GM18868 (cell line): ENCODE results near the gene ANKS1A.

Experiments used
- ATAC-seq: cut with Tn5 transposase; IDR thresholded peaks from one replicate; pipeline ENCODE4 v1.9.1; 2021; ENCODE audit warnings: mild to moderate bottlenecking, moderate library complexity; ENCODE audit not compliant: unreplicated experiment

Gene ANKS1A

DNA sequence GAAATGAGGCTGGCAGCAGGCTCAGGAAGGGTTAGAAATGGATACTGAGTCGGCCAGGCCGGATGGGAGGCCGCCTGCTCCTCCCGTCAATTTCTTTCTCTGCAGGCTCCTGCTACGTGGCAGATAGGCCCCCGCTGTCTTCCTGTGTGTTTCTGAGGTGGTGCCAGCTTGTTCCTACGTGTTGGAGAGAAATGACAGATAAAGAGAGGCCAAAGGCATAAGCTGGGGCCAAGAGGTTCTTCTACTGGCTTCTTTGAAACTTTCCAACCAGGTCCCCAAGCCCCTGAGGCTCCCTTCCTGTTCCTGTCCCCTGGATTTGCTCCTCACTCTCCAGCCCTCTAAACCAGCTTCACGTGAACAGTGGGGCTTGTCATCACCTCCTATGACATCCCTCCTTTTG, 175.2 kb downstream of the ANKS1A start:
- ATAC-seq: no peak

DNA sequence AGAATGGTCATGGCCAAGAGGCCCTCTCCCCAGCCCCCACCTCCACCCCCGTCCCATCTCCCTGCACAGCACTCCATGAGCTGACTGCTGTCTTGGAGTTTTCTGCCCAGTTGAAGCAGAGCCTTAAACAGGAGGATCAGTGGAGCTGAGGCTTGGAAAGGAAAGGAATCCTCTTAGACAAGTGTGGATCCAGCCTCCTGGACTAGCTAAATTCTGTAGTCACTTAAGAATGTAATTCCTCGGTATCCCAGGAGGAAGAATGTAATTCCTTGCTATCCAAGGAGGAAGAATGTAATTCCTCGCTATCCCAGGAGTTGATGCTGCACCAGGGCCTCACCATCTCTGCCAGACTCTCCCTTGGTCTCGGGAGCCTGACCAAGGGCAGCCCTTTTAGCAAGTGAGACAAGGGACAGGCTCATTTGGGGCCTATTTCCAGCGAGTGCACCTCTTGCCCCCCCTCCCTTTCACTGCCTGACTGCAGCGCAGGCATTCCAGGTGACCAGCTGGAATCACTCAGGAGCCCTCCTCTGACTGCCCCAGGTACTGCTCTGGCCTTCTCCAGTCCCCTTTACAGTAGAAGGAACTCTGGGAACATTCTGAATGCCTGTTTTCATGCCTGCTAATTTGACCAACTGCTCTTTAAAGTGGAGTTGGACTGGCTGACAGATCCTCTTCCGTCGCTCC, 175.8 kb downstream of the ANKS1A start:
- ATAC-seq: no peak

DNA sequence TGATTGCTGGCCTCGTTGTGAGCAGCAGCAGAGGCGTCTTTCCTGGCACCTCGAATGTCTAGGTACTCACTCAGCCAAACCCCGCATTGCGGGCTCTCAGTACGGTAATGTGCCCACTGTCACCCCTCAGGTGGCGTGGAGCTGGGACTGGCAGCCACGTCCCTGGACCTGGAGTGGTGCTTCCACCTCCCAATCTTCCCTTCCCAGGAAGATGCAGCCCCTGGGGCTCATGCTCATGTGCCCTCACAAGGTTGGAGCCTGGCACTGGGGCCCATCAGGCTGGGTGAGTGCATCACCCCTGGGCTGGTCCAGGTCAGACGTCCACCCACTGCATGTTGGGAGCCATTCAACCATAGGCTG, 176.4 kb downstream of the ANKS1A start:
- no peak for ATAC-seq

DNA sequence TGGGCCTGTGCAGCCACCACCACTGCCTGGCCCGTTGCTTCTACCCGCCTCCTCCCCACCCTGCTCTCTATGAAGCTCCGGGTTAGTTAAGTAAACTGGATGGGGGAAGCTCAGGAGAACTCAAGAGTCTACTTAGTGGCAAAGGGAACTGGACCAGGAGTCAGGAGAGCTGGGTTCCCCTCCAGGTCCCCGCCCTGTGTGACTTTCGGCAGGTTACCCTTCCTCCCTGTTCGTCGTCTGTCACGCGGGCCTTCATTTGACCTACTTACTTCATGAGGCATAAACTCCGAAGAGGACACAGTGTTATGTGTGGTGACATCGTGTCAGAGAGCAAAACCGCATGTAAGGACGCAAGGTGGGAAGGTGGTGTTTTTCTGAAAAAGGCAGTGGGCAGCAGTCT, 176.8 kb downstream of the ANKS1A start:
- no peak for ATAC-seq

DNA sequence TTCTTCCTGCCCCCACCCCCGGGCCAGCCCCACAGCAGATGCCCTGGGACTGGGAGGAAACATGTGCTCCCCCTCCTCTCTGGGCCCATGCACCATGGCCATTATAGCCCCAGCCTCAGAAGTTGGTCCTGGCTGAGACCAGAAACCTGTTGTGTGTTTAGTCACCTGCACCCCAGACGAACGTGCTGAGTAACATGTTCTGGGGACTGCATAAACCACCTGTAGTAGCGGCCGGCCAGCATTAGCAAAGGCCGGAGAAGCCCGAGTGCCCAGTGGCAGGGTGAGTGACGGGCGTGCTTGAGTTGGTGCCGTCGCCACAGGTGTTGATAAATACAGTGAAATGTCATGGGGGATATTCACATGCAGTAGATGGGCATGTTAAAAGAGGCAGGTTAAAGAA, 178.2 kb downstream of the ANKS1A start:
- ATAC-seq: no peak

DNA sequence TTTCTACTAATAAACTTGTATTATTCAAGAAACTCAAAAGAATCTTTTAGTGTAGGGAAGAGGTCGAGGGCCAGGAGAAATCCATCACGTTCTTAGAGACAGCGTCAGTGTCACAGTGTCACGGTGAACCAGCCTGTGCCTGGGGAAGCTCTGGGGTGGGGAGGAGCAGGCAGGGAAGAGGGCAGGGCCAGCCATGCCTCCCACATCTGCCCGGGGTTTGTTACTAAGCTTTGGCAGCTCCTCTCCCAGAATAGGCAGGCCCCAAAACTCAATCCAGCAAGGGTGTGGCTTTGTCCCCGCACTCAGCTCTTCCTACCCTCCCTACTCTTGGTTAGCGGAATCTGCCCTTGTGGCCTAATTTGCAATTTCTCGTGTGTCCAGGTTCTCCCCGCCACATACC, 179.2 kb downstream of the ANKS1A start:
- no peak for ATAC-seq

DNA sequence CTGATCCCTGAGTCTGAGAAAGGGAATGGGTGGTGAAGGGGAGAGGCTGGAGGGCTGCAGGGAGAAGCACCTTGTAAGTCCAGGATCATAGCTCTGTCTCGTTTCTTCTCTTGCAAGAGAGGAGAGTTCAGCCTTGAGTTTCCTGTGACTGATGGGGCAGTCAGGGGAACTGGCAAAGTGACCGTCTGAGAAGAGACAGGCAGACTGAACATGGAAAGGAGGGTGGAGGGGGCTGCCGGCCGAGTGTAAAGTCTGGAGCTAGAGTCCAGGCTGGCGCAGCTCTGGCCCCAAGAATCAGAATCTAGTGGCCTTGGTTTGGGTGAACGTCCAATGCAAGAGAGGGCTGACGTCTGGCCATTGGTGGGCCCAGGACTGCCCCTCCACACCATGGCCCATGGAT, 179.6 kb downstream of the ANKS1A start:
- ATAC-seq: no peak

DNA sequence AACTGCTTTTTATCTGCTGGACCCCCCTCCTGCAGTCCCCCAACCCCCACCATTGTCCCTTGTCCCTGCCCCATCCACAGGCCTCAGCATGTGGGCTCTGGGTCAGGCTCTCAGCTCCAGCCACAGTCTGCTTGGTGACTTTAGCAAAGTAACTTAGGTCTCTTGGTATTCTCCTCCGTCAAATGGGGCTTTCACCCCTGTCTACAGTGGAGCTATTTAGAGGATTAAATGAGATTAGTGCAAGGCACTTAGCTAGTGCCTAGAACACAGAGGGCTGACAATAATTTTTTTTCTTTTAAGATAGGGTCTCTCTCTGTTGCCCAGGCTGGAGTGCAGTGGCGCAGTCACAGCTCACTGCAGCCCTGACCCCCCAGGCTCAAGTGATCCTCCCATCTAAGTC, 180.2 kb downstream of the ANKS1A start:
- ATAC-seq: no peak

DNA sequence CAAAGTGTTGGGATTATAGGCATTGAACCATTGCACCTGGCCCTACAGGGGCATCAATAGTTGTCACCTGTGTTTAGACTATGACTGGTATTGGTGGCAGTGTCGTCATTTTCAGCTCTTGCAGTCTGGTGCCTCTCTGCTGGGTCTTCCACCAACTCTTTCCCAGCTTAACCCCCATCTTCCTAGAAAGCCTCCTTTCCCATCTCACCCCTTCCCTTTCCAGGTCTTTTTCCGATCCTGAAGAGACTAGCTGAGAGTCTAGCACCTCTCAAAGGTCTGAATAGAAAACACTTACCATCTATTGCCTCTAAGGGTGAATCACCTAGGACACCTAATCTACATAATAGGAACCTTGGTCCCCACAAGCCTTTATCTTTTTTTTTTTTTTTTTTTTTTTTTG, 181.1 kb downstream of the ANKS1A start:
- no peak for ATAC-seq

DNA sequence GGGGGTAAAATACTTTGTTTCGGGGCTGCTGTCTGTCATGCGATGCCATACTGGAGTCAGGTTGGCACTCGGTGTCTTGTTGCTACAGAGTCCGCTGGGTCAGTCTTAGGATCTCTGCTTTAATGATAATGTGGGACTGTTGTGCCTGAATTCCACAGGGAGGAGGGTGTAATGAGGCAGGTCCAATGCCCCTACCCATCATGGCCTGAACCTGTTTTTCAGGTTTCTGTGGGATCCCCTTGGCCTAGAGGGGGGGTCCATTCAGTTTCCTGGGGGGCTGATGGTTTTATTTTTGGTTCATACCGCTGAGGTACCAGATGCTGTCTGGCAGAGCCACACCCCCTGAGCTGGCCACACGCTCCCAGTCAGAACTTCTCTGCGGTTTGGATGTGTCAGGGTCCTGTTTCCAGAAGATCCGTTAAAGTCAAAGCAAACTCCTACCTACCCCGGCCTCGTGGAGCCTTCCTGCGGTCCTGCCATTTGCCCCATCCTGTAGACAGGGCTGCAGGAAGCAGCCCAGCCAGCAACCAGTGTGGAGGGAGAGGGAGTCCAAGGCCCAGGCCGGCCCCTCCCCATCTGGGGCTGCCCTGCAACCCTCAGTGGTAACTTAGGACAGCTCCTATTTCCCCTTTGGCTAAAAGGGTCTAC, 182.4 kb downstream of the ANKS1A start:
- ATAC-seq: no peak

DNA sequence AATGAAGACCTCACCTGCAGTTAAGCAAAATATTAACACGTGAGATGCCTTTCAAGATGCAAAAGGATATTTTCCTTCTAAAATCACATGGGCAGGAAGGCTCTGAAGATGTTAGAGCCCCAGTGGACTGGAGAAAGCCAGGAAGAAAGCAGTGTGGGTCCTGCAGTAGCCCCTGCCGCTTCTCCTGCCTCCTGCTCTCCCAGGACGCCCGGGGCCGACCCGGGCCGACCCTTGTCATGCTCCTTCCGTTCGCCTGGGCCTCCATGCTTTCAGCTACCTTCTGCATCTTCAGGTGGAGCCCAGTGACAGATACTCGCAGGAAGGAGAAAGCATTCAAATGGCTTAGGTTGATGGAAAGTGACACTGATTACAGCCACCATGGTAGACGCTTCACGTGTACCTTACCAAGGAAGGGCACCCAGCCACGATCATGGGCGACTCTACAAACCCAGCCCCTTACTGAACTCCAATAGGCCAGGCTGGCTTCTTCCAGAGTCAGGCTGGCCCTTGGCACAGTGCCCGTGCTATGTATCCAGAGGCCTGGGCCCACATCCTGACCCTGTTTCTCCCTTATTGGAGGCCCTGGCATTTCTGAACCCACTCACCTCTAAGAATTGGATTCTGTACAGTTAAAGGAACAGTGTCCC, 183.1 kb downstream of the ANKS1A start:
- no peak for ATAC-seq

DNA sequence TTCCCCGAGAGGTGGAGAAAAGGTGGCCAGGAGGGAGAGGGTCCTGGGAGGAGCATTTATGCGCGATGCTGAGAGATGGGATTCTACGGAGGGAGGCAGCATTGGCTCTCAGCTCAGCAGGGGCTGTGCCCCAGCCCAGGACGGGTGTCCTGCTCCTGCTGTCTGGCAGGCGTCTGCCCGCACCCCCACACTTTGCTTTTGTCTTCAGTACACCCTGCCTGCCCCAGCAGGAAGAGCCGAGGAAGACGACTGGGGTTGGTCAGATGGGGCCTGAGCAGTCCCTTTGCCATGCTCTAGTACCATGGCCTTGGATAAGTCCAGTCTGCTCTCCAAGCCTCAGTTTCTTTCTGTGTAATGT, 183.6 kb downstream of the ANKS1A start:
- ATAC-seq: no peak

DNA sequence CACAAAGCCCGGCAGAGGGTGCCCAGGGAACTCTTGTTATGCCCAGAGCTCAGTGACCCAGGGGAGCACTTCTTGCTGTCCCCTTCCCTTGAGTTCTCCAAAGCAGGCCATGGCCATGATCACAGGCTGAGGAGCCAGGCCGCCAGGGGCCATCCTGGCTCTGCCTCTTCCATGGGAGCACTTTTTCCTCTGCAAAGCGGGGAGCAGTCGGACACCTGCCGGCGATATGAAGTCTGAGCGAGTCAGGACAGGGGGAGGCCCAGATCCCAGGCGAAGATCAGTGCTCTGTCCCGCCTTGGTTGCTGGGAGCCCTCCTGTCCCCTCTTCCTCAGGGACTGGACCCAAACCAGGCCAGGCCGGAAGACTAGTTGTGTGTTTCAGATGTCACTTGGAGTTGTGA, 184.2 kb downstream of the ANKS1A start:
- no peak for ATAC-seq

DNA sequence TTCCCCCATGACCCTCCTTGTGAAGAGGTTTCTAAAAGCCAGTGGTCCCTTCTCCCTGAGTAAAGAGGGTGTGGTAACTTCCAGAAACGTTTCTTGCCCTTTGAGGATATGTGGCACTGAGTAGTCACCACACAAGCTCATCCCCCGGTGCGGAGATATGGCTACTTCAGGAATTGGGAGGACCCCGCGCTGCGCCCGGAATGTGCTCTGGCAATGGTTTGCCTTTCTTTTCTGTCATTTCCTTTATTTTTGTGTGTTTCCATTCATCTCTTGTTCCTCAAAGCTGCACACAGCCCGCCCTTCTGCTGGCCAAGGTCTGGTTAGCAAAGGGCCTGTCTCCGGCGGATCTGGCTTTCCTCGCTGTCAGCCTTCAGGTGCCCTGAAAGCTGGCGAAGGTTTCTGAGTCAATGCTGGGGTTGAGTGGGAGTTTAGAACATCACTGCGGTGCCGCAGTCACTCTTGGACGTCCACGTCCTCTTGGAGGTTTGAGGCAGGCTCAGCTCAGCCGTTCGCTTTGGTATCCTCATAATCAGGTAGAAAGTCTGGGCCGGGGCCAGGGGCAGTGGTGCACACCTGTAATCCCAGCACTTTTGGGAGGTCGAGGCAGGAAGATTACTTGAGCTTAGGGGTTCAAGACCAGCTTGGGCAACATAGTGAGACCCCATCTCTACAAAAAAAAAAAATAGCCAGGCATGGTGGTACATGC, 184.9 kb downstream of the ANKS1A start:
- no peak for ATAC-seq

DNA sequence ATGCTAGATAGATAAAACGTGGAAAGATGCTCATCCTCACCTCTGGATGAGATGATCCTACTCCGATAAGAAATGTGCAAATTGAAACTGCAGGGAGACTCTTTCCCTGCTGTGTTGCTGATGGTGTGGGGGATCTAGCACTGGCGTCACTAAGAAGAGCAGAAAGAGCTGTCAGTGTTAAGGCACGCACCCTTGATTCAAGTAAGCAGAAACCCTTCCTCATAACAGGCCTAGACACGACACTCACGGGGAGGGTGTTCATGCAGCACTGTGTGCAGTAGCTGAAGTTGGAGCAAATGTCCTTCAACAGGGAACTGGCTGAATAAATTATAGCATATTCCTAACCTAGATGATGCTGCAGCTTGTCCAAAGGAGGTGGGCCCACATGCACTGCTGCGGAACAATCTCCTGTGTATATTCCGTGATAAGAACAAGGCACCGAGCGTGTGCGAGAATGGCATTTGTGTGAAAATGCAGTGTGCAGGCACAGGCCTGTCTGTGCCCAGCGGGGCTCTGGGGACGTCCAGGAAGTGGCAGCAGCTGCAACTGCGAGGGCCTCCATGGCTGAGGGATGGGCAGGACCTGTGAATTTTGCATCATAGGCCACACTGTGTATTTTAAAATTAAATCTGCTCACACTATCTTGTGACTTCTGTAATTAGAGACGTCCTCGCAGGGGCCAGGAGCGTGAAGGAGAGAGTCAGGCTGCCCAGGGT, 188.1 kb downstream of the ANKS1A start:
- ATAC-seq: no peak

DNA sequence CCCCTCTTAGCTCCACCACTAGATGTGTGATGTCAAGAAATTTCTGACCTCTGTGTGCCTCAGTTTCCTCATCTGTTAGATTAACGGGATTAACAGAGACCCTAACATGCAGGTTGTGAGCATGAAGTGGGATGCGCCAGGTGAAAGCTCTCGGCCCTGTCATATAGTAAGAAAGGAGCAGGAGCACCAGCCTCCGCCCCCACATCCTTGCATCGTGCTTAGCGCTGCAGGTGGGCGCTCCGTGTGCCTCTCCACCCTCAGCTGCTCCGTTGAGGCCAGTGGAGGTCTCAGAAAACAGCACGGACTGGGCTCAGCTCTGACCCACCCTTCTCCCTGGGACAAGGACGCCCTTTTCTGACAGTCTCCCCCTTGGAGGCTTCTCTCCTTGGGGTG, 188.7 kb downstream of the ANKS1A start:
- no peak for ATAC-seq

DNA sequence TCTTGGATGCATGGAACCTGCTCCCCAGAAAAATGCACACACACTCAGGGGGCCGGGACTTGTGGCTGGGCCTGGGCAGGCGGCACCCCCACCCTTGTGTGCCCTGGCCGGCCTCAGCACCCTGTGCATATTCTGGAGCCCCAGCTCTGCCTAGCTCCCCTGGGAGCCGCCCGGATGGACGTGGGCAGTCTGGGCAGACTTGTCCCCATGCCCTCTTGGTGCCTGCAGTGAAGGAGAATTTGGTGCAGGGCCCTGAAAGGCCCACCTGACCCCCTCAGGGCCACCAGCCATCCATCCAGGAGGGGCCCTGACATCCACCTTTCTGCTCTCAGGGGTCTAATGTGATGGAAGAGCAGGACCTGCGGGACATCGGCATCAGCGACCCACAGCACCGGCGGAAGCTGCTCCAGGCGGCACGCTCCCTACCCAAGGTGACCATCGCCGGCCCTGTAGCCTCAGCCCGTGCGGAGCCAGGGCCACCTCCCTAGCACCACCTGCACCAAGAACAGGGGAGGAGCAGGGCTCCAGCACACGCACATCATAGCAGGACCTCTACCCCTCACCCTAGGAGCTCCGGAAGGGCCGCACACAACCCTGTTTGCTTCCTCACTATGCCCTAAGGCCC, 189.3 kb downstream of the ANKS1A start:
- ATAC-seq: no peak

DNA sequence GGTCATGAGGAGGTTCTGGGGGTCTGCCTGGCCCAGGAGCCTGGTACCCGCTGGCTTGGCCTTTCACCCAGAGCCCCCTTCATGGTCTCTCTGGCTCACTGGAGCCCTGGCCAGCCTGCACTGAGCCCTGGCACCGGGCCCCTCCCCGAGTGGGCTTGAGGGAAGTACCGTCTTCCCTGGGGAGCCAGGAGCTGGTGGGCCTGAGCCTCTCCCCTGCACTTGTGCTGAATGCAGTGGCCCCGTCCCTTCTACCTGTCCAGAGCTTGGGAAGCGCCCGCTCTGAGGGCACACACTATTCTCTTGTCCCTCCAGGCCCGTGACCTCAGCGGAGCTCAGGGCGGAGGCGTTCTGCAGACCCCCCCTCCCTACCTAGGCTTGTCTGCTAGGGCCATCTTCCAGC, 189.8 kb downstream of the ANKS1A start:
- no peak for ATAC-seq

DNA sequence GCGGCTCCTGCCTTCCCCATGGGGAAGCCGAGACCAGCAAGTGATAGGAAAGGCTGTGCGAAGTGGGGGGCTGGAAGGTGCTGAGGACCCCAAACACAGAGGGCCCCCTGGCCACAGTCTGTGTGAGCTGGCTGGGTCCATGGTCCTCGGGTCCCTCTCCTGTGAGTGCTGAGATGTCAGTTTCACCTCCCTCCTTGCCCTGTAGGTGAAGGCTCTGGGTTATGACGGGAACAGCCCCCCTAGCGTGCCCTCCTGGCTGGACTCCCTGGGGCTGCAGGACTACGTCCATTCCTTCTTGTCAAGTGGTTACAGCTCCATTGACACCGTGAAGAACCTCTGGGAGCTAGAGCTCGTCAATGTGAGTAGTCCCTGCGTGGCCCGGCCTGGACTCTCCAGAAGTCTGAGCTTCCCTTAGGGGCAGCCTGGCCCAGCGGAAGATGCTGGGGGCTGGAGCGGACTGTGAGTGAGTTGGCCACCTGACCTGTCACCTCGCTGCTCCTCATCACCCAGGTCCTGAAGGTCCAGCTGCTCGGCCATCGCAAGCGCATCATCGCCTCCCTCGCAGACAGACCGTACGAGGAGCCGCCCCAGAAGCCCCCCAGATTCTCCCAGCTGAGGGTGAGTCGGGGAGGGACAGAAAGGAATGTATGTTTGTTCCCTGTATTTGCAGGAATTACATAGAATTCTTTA, 190.4 kb downstream of the ANKS1A start:
- ATAC-seq: no peak

DNA sequence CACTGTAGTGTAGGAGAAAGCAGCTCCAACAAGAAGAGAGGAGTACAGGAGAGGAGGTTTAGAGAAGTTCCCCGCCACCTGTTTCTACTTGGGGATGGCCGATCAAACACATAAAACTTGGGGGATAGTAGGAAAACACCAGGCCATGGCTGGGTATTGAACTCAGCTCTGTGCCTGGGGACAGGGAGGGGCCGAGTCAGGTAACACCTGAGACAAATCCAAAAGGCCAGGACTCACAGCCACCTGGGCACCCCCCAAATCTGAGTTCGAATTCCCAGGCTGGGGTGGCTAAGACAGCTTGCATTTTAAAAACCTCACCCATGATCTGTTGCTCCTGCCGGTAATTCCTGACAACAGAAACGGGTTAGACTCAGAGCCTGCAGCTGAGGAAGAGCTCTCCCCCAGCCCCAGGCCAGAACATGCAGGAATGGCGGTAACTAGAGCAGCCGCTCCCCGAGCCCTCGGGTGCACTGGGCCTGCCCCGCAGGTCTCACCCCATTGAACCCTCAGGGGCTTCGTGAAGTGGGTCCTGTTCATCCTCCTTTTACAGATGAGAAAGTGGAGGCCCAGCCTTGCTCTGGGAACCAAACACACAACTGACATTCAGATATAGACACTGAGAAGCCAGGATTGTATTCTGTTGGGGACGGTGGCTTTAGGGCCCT, 191.1 kb downstream of the ANKS1A start:
- no peak for ATAC-seq
